Thyroid gland (tissue), 4 donors: ENCODE measurements around the gene PARD3.

ENCODE experiments used
- CTCF ChIP-seq, 6 experiments: fragments of 200-600 bp in 3 of 6; fragments of 450-650 bp in 3 of 6; sonication (generic) in 3 of 6; IDR thresholded peaks; one replicate each; pipeline ENCODE4 v1.5.1; 2016 to 2019; ENCODE audit warnings: antibody characterized with exemption in 6 of 6, mild to moderate bottlenecking in 2 of 6, inconsistent platforms in 1 of 6, moderate library complexity in 1 of 6
- POLR2A ChIP-seq, 2 donors: fragments of 450-650 bp; IDR thresholded peaks; one replicate each; pipeline ENCODE4 v1.6.1; 2017; ENCODE audit warnings: antibody characterized with exemption in 2 of 2, mild to moderate bottlenecking in 2 of 2, moderate library complexity in 1 of 2

GRCh38 chr10:34854147-34854601 lies 39.1 kb upstream of the PARD3 start:
- TF ChIP-seq CTCF (IDR thresholded peaks at IDR 0.05): no peak
- no peak for TF ChIP-seq POLR2A (IDR thresholded peaks at IDR 0.05)
